Measurements from ENCODE around the gene F10. TPM values are rescaled to one million over a fixed set of nuclear protein-coding genes. Genes with fewer than 3 reads are reported as not detected.

F10 gene
- total and polyA plus RNA-seq, 2 donors (not counting 1 experiment from before 2014, with no cell fraction given): not detected

- no peaks in the 10 kb centered on the region for H3K4me1 Mint-ChIP-seq
- 88% methylated on average over 18 of the region's 19 CpGs for WGBS (ENCODE audit: insufficient coverage)
- Histone ChIP-seq H3K4me1 (ENCODE audit: control insufficient read depth in 2 of 2, insufficient read depth in 2 of 2, low read length in 2 of 2) (no peaks in the 10 kb centered on the region), H2AFZ (ENCODE audit: insufficient read depth, low read depth, low read length, poor library complexity, severe bottlenecking) (no peak overlapping the region), H3K36me3 (replicated peaks in 1 of 2; ENCODE audit: control extremely low read depth in 1 of 2, control insufficient read depth in 1 of 2, extremely low read depth in 1 of 2, insufficient read depth in 2 of 2, low read length in 1 of 2) (no peaks in the 10 kb centered on the region), H3K79me2 (ENCODE audit: control insufficient read depth, insufficient read depth, low read length) (no peaks in the 10 kb centered on the region), H4K20me1 (ENCODE audit: control insufficient read depth, insufficient read depth, low read length, poor library complexity, severe bottlenecking) (no peaks in the 10 kb centered on the region), H3K27me3 (replicated peaks in 1 of 4; ENCODE audit: control extremely low read depth in 1 of 4, control insufficient read depth in 3 of 4, insufficient read depth in 4 of 4, low read length in 3 of 4) (no peaks in the 10 kb centered on the region), H3K4me2 (replicated peaks; ENCODE audit: low read depth, low read length, poor library complexity, severe bottlenecking) (no peak overlapping the region), H3K9me3 (ENCODE audit: control extremely low read depth in 1 of 3, control insufficient read depth in 2 of 3, insufficient read depth in 1 of 3, low read length in 2 of 3) (no peaks in the 10 kb centered on the region), H3K4me3 (ENCODE audit: control extremely low read depth in 1 of 5, extremely low read depth in 1 of 5, insufficient read depth in 1 of 5, low read depth in 2 of 5, low read length in 4 of 5) (no peak overlapping the region), H3K9ac (ENCODE audit: low read length) (no peak overlapping the region), H3K27ac (ENCODE audit: low read length in 2 of 2) (no peak overlapping the region)
- DNase-seq: no peak
- CTCF ChIA-PET: no interaction called here
- POLR2A ChIA-PET: no interaction called here
- no peak overlapping the region for H3K4me3 Mint-ChIP-seq
- H3K27ac Mint-ChIP-seq: no peak overlapping the region
- TF ChIP-seq CTCF (IDR thresholded peaks at IDR 0.05) (no peak), EZH2 (IDR thresholded peaks at IDR 0.05; ENCODE audit: borderline replicate concordance, insufficient read depth, low read depth, low read length, poor library complexity, severe bottlenecking) (no peak)
- peaks cover 4% of the 10 kb centered on the region for H3K27me3 Mint-ChIP-seq
- no peak for ATAC-seq (ENCODE audit: low read depth)
- intact Hi-C loops (cut with micrococcal nuclease): no loop called here
- H3K9me3 Mint-ChIP-seq (ENCODE audit: insufficient read depth): no peaks in the 10 kb centered on the region
These were observed 2.1 kb upstream of the F10 start for GRCh38 chr13:113120300-113121182.

GRCh38 chr13:113121183-113121927 is 1.2 kb upstream of the F10 start:
- Histone ChIP-seq H3K36me3 (replicated peaks in 1 of 2; ENCODE audit: control extremely low read depth in 1 of 2, control insufficient read depth in 1 of 2, extremely low read depth in 1 of 2, insufficient read depth in 2 of 2, low read length in 1 of 2) (no peaks in the 10 kb centered on the region), H2AFZ (ENCODE audit: insufficient read depth, low read depth, low read length, poor library complexity, severe bottlenecking) (no peak overlapping the region), H3K27ac (ENCODE audit: low read length in 2 of 2) (no peak overlapping the region), H4K20me1 (ENCODE audit: control insufficient read depth, insufficient read depth, low read length, poor library complexity, severe bottlenecking) (no peaks in the 10 kb centered on the region), H3K9ac (ENCODE audit: low read length) (no peak overlapping the region), H3K4me3 (ENCODE audit: control extremely low read depth in 1 of 5, extremely low read depth in 1 of 5, insufficient read depth in 1 of 5, low read depth in 2 of 5, low read length in 4 of 5) (no peak overlapping the region), H3K4me2 (replicated peaks; ENCODE audit: low read depth, low read length, poor library complexity, severe bottlenecking) (no peak overlapping the region), H3K9me3 (ENCODE audit: control extremely low read depth in 1 of 3, control insufficient read depth in 2 of 3, insufficient read depth in 1 of 3, low read length in 2 of 3) (no peaks in the 10 kb centered on the region), H3K4me1 (ENCODE audit: control insufficient read depth in 2 of 2, insufficient read depth in 2 of 2, low read length in 2 of 2) (no peaks in the 10 kb centered on the region), H3K27me3 (replicated peaks in 1 of 4; ENCODE audit: control extremely low read depth in 1 of 4, control insufficient read depth in 3 of 4, insufficient read depth in 4 of 4, low read length in 3 of 4) (no peaks in the 10 kb centered on the region), H3K79me2 (ENCODE audit: control insufficient read depth, insufficient read depth, low read length) (no peaks in the 10 kb centered on the region)
- DNase-seq (no peak), ATAC-seq (ENCODE audit: low read depth) (no peak)
- intact Hi-C loops (cut with micrococcal nuclease): no loop called here
- Mint-ChIP-seq H3K27me3 (peaks cover 6% of the 10 kb centered on the region), H3K4me1 (no peaks in the 10 kb centered on the region), H3K27ac (no peak overlapping the region), H3K9me3 (ENCODE audit: insufficient read depth) (no peaks in the 10 kb centered on the region), H3K4me3 (no peak overlapping the region)
- ChIA-PET POLR2A (no interaction called here), CTCF (no interaction called here)
- TF ChIP-seq CTCF (IDR thresholded peaks at IDR 0.05) (no peak), EZH2 (IDR thresholded peaks at IDR 0.05; ENCODE audit: borderline replicate concordance, insufficient read depth, low read depth, low read length, poor library complexity, severe bottlenecking) (no peak)
- WGBS (ENCODE audit: insufficient coverage): 90% methylated on average over 24 of the region's 24 CpGs
